SU-DHL-6 (cell line): Measurements from ENCODE around the gene IL17B.

Experiments
- H2AFZ ChIP-seq: fragments of 200-600 bp; sonication (generic); 2 replicates; pipeline ENCODE4 v1.6.1; 2014; ENCODE audit warnings: low read depth, mild to moderate bottlenecking, moderate library complexity, mixed read lengths, antibody characterized with exemption, low read length; ENCODE audit not compliant: severe bottlenecking
- H3F3A ChIP-seq: fragments of 200-600 bp; shearing (Covaris generic); 2 replicates; pipeline ENCODE4 v1.6.0; 2016; ENCODE audit warnings: antibody characterized with exemption, mild to moderate bottlenecking; ENCODE audit not compliant: insufficient read depth
- H3K27ac ChIP-seq: fragments of 200-600 bp; sonication (generic); 2 replicates; pipeline ENCODE4 v1.5.1; 2016; ENCODE audit warnings: low read depth, mild to moderate bottlenecking, low read length, moderate library complexity, mixed read lengths
- H3K27me3 ChIP-seq: fragments of 200-600 bp; sonication (generic), shearing (Covaris generic); 2 replicates; pipeline ENCODE4 v1.6.0; 2014; ENCODE audit warnings: mild to moderate bottlenecking, low read length
- H3K36me3 ChIP-seq: fragments of 200-600 bp; sonication (generic); 2 replicates; pipeline ENCODE4 v1.6.1; 2014; ENCODE audit warnings: mild to moderate bottlenecking, low read length, mixed read lengths
- H3K4me2 ChIP-seq: fragments of 300-600, 200-600 bp; shearing (Covaris generic), sonication (generic); 2 replicates; pipeline ENCODE4 v1.6.0; 2014; ENCODE audit warnings: low read length, low read depth, mild to moderate bottlenecking; ENCODE audit not compliant: poor library complexity, severe bottlenecking
- H3K4me3 ChIP-seq: fragments of 200-600 bp; sonication (generic); 2 replicates; pipeline ENCODE4 v1.5.1; 2014; ENCODE audit warnings: antibody characterized with exemption, low read length, mild to moderate bottlenecking, mixed read lengths; ENCODE audit not compliant: insufficient read depth, poor library complexity, severe bottlenecking
- H3K79me2 ChIP-seq: fragments of 200-600 bp; sonication (generic); 2 replicates; pipeline ENCODE4 v1.6.1; 2014; ENCODE audit warnings: mild to moderate bottlenecking, low read length, moderate library complexity; ENCODE audit not compliant: insufficient read depth
- H3K9ac ChIP-seq: fragments of 200-600 bp; sonication (generic); 2 replicates; pipeline ENCODE4 v1.7.0; 2014; ENCODE audit warnings: mild to moderate bottlenecking, low read length
- H3K9me2 ChIP-seq: fragments of 200-600 bp; sonication (generic); replicated peaks from 2 replicates; pipeline ENCODE4 v1.6.1; 2014; ENCODE audit warnings: low read length; ENCODE audit not compliant: insufficient read depth
- H3K9me3 ChIP-seq: fragments of 200-600 bp; sonication (generic); 2 replicates; pipeline ENCODE4 v1.6.1; 2014; ENCODE audit warnings: low read length, mixed read lengths; ENCODE audit not compliant: insufficient read depth
- H4K20me1 ChIP-seq: fragments of 200-600 bp; sonication (generic); 2 replicates; pipeline ENCODE4 v1.6.1; 2014; ENCODE audit warnings: low read depth, mild to moderate bottlenecking, antibody characterized with exemption, low read length, moderate library complexity, mixed read lengths
- CTCF ChIP-seq: fragments of 200-600 bp; sonication (generic); IDR thresholded peaks from one replicate; pipeline ENCODE4 v1.5.1; 2017; ENCODE audit warnings: antibody characterized with exemption, mild to moderate bottlenecking, low read length, moderate library complexity; ENCODE audit not compliant: insufficient read depth, poor library complexity, severe bottlenecking
- EZH2phosphoT487 ChIP-seq: fragments of 200-600 bp; sonication (generic), shearing (Covaris generic); conservative IDR thresholded peaks from 2 replicates; pipeline ENCODE4 v1.6.1; 2018; ENCODE audit warnings: mild to moderate bottlenecking, antibody characterized with exemption, low read length, moderate library complexity, mixed read lengths

IL17B gene

GRCh38 chr5:149370878-149371277 is 8.2 kb downstream of the IL17B start:
- H3F3A ChIP-seq = no peaks in the 10 kb centered on the region
- no peaks in the 10 kb centered on the region for H3K9me3 ChIP-seq
- no peaks in the 10 kb centered on the region for H4K20me1 ChIP-seq
- no peak overlapping the region for H2AFZ ChIP-seq
- H3K27ac ChIP-seq = no peak overlapping the region
- H3K79me2 ChIP-seq = no peaks in the 10 kb centered on the region
- no peaks in the 10 kb centered on the region for H3K27me3 ChIP-seq
- no peaks in the 10 kb centered on the region for H3K36me3 ChIP-seq
- no peak for TF ChIP-seq CTCF
- TF ChIP-seq EZH2phosphoT487 = no peak
- no peak overlapping the region for H3K4me2 ChIP-seq
- no peak overlapping the region for H3K9ac ChIP-seq
- H3K4me3 ChIP-seq = no peak overlapping the region
- no peaks in the 10 kb centered on the region for H3K9me2 ChIP-seq

GRCh38 chr5:149367972-149368645 is 11.0 kb downstream of the IL17B start:
- H4K20me1 ChIP-seq = no peaks in the 10 kb centered on the region
- H3K4me3 ChIP-seq = no peak overlapping the region
- TF ChIP-seq CTCF (no peak), EZH2phosphoT487 (no peak)
- H3K9me3 ChIP-seq = no peaks in the 10 kb centered on the region
- H3K36me3 ChIP-seq = no peaks in the 10 kb centered on the region
- H3K27me3 ChIP-seq = no peaks in the 10 kb centered on the region
- H3K9ac ChIP-seq = no peak overlapping the region
- no peak overlapping the region for H3K4me2 ChIP-seq
- H2AFZ ChIP-seq = no peak overlapping the region
- H3K27ac ChIP-seq = no peak overlapping the region
- no peaks in the 10 kb centered on the region for H3K79me2 ChIP-seq
- no peaks in the 10 kb centered on the region for H3K9me2 ChIP-seq
- no peaks in the 10 kb centered on the region for H3F3A ChIP-seq

- no peaks in the 10 kb centered on the region for H3F3A ChIP-seq
- H2AFZ ChIP-seq = no peak overlapping the region
- H3K4me2 ChIP-seq = no peak overlapping the region
- no peak overlapping the region for H3K27ac ChIP-seq
- H3K4me3 ChIP-seq = no peak overlapping the region
- H3K9ac ChIP-seq = no peak overlapping the region
- H4K20me1 ChIP-seq = no peaks in the 10 kb centered on the region
- no peak for TF ChIP-seq EZH2phosphoT487
- peak; percentile 78 for TF ChIP-seq CTCF
- H3K9me3 ChIP-seq = no peaks in the 10 kb centered on the region
- no peaks in the 10 kb centered on the region for H3K9me2 ChIP-seq
- H3K79me2 ChIP-seq = no peaks in the 10 kb centered on the region
- no peaks in the 10 kb centered on the region for H3K27me3 ChIP-seq
- no peaks in the 10 kb centered on the region for H3K36me3 ChIP-seq
Measured at GRCh38 chr5:149367249-149367971, 11.7 kb downstream of the IL17B start.
